Stimulated activated memory B cell treated with anti-CD40 and anti-IgM and Interleukin-4, amounts not matched to agents 10 μg/mL and 1 μg/mL and 100 μg/mL, for 72 hours (primary cell): ENCODE results near the gene DLL4.
A peak's percentile ranks its signal among the peaks of the same experiment; 100 is the strongest.

Experiments
- ATAC-seq: fragments of 150-1000 bp; cut with Tn5 transposase; 2 replicates; pipeline ENCODE4 v1.10.0; 2021
- H3K27ac Mint-ChIP-seq: one replicate; pipeline ENCODE4 v1.8.0; 2022; ENCODE audit warnings: mild to moderate bottlenecking, mixed read lengths
- H3K27me3 Mint-ChIP-seq: one replicate; pipeline ENCODE4 v1.8.0; 2022; ENCODE audit warnings: mixed read lengths
- H3K36me3 Mint-ChIP-seq: one replicate; pipeline ENCODE4 v1.8.0; 2022; ENCODE audit warnings: mixed read lengths
- H3K4me1 Mint-ChIP-seq: one replicate; pipeline ENCODE4 v1.8.0; 2022; ENCODE audit warnings: mixed read lengths
- H3K4me3 Mint-ChIP-seq: one replicate; pipeline ENCODE4 v1.8.0; 2022; ENCODE audit warnings: mild to moderate bottlenecking, moderate library complexity, mixed read lengths
- H3K9me3 Mint-ChIP-seq: one replicate; pipeline ENCODE4 v1.8.0; 2022; ENCODE audit warnings: mixed read lengths

DLL4 gene

GRCh38 chr15:40915116-40915661 is 14.0 kb upstream of the DLL4 start:
- Mint-ChIP-seq H3K4me3 (no peak overlapping the region), H3K27ac (no peak overlapping the region), H3K9me3 (no peaks in the 10 kb centered on the region), H3K4me1 (peaks cover 5% of the 10 kb centered on the region), H3K36me3 (no peaks in the 10 kb centered on the region), H3K27me3 (no peaks in the 10 kb centered on the region)
- ATAC-seq: no peak

DNA sequence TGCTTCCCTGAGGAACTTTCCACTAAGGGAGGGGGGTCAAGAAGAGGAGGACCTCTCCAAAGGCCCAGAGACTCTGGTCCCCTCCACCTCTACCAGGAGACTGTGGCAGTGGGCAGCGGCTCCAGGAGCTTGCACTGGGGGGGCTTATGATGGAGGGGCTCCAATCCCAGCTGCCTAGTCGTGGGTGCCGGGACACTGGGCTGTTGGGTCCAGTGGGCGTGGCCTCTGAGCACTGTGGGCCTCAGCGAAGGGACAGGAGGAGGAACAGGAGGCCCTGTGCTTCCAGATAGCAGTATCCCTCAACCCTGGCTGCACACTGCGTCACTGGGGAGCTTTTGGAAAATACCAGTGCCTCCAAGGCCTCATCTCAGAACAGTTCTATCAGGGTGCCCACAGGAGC is 13.5 kb upstream of the DLL4 start:
- Mint-ChIP-seq H3K27me3 (no peaks in the 10 kb centered on the region), H3K4me1 (peaks cover 5% of the 10 kb centered on the region), H3K4me3 (no peak overlapping the region), H3K36me3 (no peaks in the 10 kb centered on the region), H3K27ac (no peak overlapping the region), H3K9me3 (no peaks in the 10 kb centered on the region)
- ATAC-seq: no peak

DNA sequence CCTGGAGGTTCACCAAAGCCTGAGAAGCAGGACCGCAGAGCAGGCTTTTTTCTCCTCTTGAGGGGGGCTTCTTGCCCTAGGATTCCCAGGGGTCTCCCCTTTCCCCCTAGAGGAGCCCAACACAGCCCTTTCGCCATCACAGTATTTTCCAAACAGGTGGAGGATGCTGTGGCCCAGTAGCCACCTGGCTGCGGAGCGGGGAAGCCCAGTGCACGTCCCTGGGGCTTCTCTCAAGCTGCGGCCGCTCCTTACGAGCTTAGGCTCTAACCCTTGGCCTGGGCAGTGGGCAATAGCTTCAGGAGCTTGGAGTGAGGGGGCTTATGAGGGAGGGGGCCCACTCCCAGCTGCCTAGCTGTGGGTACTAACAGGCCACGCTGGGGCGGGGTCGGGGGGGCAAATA is 11.6 kb upstream of the DLL4 start:
- Mint-ChIP-seq H3K36me3 (no peaks in the 10 kb centered on the region), H3K4me1 (no peaks in the 10 kb centered on the region), H3K4me3 (no peak overlapping the region), H3K9me3 (no peaks in the 10 kb centered on the region), H3K27ac (no peak overlapping the region), H3K27me3 (no peaks in the 10 kb centered on the region)
- ATAC-seq: no peak

GRCh38 chr15:40918146-40918798 is 10.9 kb upstream of the DLL4 start:
- Mint-ChIP-seq H3K36me3 (no peaks in the 10 kb centered on the region), H3K9me3 (no peaks in the 10 kb centered on the region), H3K27me3 (no peaks in the 10 kb centered on the region), H3K4me1 (no peaks in the 10 kb centered on the region), H3K4me3 (no peak overlapping the region), H3K27ac (no peak overlapping the region)
- no peak for ATAC-seq

- no peaks in the 10 kb centered on the region for H3K9me3 Mint-ChIP-seq
- H3K27ac Mint-ChIP-seq: no peak overlapping the region
- no peak overlapping the region for H3K4me3 Mint-ChIP-seq
- no peaks in the 10 kb centered on the region for H3K27me3 Mint-ChIP-seq
- H3K36me3 Mint-ChIP-seq: no peaks in the 10 kb centered on the region
- ATAC-seq: no peak
- H3K4me1 Mint-ChIP-seq: no peaks in the 10 kb centered on the region
Measured at GRCh38 chr15:40918799-40919392, 10.2 kb upstream of the DLL4 start.

DNA sequence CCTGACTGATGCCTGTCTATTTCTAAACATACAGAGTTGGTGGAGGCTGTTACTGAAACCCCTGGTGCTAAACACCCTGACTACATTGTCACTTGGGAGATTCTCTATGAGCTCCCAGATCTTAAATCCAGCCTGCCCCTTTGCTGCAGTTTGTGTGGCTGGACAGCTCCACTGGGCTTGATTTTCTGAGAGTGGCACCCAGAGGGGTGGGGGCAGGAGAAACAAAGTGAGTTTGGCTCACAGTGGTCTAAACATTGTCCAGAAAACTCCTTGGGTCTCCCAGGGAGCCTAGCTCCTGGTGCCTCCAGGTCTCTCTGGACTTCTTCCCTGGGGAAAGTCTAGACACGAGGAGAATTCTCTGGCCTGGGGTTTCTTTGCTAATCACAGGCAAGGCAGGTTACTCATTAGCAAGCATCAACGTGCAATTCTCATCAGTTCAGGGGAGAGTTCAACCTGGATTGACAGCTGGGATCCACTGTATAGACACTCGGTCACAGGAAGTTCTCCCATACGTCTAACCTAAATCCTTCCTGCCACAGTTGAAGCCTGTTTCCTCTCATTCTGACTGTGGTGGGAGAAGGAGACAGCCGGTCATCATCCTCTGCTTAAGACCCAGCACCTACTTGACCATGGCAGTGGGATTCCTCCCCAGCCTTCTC is 7.1 kb upstream of the DLL4 start:
- no peak for ATAC-seq
- Mint-ChIP-seq H3K27me3 (peaks cover 23% of the 10 kb centered on the region), H3K9me3 (no peaks in the 10 kb centered on the region), H3K36me3 (no peaks in the 10 kb centered on the region), H3K4me3 (no peak overlapping the region), H3K4me1 (peaks cover 13% of the 10 kb centered on the region), H3K27ac (no peak overlapping the region)

DNA sequence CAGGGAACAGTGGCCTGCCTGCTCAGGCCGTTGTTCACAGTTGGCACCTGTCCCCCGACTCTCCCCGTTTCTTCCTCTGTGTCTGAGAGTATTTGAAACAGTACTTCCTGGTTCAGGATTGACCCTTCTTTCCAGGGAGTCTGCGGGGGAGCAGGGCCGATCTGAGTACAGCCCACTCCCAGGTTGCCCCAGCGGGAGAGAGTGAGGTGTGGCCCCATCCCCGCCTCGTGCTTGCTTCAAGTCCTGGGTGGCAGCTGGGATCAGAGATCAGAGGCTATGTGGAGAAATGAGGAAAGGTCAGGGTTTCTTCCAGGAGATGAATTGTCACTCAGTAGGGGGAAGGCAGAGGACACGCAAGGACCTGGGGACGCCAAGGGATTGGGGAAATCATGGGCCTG is 6.5 kb upstream of the DLL4 start:
- no peak for ATAC-seq
- no peaks in the 10 kb centered on the region for H3K36me3 Mint-ChIP-seq
- no peak overlapping the region for H3K4me3 Mint-ChIP-seq
- H3K27ac Mint-ChIP-seq: no peak overlapping the region
- peaks cover 17% of the 10 kb centered on the region for H3K4me1 Mint-ChIP-seq
- no peaks in the 10 kb centered on the region for H3K9me3 Mint-ChIP-seq
- peaks cover 29% of the 10 kb centered on the region for H3K27me3 Mint-ChIP-seq

- ATAC-seq: no peak
- H3K27ac Mint-ChIP-seq: no peak overlapping the region
- H3K4me1 Mint-ChIP-seq: peaks cover 20% of the 10 kb centered on the region
- no peaks in the 10 kb centered on the region for H3K9me3 Mint-ChIP-seq
- H3K4me3 Mint-ChIP-seq: no peak overlapping the region
- peaks cover 34% of the 10 kb centered on the region for H3K27me3 Mint-ChIP-seq
- no peaks in the 10 kb centered on the region for H3K36me3 Mint-ChIP-seq
Measured at GRCh38 chr15:40923551-40923950, 5.6 kb upstream of the DLL4 start.

DNA sequence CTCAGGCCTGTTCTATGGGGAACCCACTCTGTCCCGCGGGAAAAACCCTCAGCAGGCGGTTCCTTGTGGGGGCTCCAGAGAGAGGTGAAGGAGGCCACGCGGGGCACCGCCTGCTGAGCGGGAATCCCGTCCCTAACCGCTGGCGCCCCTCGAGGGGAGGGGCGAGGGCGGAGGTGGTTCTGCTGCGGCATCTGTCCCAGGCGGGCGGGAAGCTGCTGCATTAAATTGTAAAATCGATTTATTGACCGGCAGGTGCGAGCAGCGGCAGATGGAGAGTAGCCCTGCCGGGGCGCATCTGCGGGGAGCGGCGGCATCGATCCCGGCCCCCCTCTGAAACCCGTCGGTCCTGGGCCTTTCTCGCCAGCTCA is 3.7 kb upstream of the DLL4 start:
- no peak for ATAC-seq
- H3K9me3 Mint-ChIP-seq: no peaks in the 10 kb centered on the region
- no peaks in the 10 kb centered on the region for H3K36me3 Mint-ChIP-seq
- H3K4me3 Mint-ChIP-seq: no peak overlapping the region
- peaks cover 53% of the 10 kb centered on the region for H3K27me3 Mint-ChIP-seq
- peaks cover 38% of the 10 kb centered on the region for H3K4me1 Mint-ChIP-seq
- no peak overlapping the region for H3K27ac Mint-ChIP-seq

DNA sequence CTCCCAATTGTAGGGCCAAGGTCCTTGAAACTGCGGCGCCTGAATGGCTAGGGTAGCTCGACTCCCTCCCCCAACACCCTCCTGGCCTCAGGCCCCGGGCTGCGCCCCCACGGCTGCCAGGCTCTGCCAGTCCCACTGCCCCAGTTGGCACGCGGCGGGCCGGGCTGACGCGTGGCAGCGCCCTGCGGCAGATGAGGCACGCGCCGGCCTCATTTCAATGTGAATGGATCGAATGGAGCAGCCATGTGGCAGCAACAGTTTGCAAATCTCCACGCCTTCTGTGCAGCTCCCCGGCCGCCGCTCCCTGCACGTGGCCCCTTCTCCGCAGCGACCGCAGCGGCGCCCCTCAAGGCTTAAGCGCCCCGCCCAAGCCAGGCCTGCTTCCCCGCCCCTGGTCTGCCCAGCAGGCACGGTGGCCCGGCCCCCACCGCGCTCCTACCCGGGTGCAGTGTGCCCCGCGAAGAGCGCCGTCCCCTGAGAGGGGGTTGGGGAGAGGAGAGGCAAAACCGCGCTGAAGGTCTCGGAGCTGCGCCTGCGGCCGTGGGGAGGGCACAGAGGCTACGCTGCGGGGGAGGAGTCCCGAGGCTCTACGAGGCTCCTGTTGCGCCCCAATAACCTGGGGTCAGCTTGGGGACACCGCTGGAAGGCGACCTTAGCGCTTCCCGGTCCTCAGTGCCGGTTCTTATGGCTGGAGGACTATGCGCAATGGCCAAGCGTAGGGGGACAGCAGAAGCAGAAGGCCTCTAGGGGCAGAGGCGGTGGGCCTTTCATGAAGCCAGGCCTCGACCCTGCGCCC is 3.1 kb upstream of the DLL4 start:
- Mint-ChIP-seq H3K36me3 (no peaks in the 10 kb centered on the region), H3K4me1 (peaks cover 44% of the 10 kb centered on the region), H3K27me3 (peaks cover 59% of the 10 kb centered on the region), H3K4me3 (peak overlapping the region; percentile 42), H3K27ac (no peak overlapping the region), H3K9me3 (no peaks in the 10 kb centered on the region)
- peak; percentile 21 for ATAC-seq

GRCh38 chr15:40926659-40927494 is 2.3 kb upstream of the DLL4 start:
- H3K36me3 Mint-ChIP-seq: no peaks in the 10 kb centered on the region
- peak overlapping the region; percentile 42 for H3K4me3 Mint-ChIP-seq
- H3K27ac Mint-ChIP-seq: no peak overlapping the region
- peaks cover 48% of the 10 kb centered on the region for H3K4me1 Mint-ChIP-seq
- no peaks in the 10 kb centered on the region for H3K9me3 Mint-ChIP-seq
- peaks cover 67% of the 10 kb centered on the region for H3K27me3 Mint-ChIP-seq
- no peak for ATAC-seq

DNA sequence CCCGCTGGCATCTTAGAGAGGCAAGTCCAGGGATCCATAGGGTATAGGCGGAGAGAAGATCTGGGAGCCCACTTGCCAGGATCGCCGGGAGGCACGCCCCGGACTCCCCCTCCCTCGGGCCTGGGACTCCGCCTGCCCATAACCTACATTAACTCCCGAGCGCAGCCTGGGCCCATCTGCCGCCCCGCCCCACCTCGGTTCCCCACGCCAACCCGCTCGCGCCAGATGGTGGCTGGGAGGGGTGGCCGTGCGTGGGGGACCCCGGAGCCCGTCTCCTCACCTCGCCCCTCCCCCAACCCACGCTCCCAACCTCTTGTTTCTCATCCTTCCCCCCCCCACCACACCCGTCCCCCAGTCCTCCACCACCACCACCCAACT is 1.7 kb upstream of the DLL4 start:
- no peaks in the 10 kb centered on the region for H3K9me3 Mint-ChIP-seq
- H3K27ac Mint-ChIP-seq: no peak overlapping the region
- H3K4me1 Mint-ChIP-seq: peaks cover 52% of the 10 kb centered on the region
- no peak for ATAC-seq
- peak overlapping the region; percentile 54 for H3K4me3 Mint-ChIP-seq
- H3K36me3 Mint-ChIP-seq: no peaks in the 10 kb centered on the region
- peaks cover 73% of the 10 kb centered on the region for H3K27me3 Mint-ChIP-seq

DNA sequence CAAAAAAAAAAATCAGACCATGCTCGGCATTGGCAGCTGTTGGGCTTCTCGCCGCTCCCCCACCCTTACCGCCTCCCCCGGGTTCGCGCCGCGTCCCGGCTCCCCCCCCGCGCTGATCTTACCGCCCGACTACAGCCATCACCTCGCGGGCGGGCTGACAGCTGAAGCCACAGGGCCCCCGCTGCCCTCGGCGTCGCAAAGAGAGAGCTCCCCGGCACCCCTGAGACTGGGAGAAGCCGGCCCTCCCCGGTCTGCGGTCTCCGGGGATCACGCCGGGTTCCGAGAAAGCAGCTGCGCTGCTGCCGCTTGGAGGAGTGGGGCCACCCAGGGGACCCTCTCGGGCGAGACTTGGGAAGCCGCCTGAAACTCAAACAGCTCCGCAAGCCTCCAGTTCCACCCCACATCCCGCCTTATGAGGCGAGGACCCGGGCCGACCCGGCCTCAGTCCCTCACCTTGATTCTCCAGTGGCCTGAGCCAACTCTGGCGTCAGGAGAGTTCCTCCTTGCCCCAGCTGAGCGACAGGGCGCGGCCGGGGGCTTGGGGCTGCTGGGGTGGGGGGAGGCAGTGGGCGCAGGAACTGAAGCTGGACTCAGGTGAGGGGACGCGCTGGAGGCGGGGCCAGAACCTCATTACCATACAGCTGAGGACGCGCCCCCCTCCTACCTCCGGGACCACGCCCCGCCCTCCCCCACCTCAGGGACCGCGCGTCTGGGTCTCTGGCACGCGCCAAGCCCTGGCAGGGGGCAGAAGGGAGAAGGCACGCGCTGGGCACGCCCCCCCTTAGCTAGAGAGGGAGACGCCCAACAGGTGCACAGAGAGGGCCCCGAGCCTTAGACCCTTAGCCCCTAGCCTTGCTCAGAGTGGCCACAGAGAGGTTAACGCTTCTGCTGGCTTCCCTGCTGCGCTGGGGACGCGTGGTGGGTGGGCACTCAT is 1.0 kb upstream of the DLL4 start:
- no peak overlapping the region for H3K27ac Mint-ChIP-seq
- no peaks in the 10 kb centered on the region for H3K9me3 Mint-ChIP-seq
- H3K4me3 Mint-ChIP-seq: peak overlapping the region; percentile 75
- no peaks in the 10 kb centered on the region for H3K36me3 Mint-ChIP-seq
- H3K27me3 Mint-ChIP-seq: peaks cover 77% of the 10 kb centered on the region
- peaks cover 52% of the 10 kb centered on the region for H3K4me1 Mint-ChIP-seq
- ATAC-seq: no peak
